TTC549 (cell line): ENCODE measurements around the gene EIF3I.

ENCODE experiments used
- FAIRE-seq: peaks from 2 replicates; lab custom pipeline; 2012; peaks lifted over from hg19 to GRCh38; lab: Jason Lieb, UNC

The EIF3I gene

DNA sequence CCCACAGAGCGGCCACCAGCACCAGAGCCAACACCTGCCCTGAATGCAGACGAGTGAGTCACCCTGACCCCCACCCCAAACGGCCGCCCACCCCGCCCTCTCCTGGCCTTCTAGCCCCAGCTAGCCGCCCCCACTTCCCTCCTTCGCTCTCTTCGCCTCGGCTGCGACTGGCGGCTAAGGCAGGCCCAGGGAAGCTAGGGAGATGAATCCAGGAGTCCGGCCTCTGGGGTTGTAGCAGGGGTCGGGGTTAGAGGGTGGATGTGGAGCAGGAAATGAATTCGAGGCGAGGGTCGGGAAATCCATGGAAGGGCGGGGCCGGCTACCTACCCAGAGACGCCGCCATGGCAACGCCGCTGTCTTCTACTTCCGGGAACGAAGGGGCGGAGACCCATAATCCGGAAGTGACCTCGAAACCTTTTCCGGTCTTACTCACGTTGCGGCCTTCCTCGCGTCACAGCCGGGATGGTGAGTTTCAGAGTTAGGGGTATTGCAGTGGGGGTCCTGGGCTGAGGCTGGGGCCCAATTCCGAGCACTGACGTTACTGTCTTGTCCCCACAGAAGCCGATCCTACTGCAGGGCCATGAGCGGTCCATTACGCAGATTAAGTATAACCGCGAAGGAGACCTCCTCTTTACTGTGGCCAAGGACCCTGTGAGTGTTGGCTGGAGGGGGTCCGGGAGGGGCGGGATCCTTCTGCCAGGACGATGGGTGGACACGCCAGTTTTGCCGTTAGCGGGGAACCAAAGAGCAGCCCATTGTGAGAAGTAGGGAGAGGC, at the start of gene EIF3I, which contains the start of gene TMEM234:
Gene EIF3I, plus strand, starts transcription at position 428 of the 776 bp plus-strand sequence. Its CDS starts 35 bp downstream, at position 463.
Gene TMEM234, minus strand, starts transcription at position 374 of the 776 bp plus-strand sequence. Its CDS starts 31 bp downstream, at position 343.
- no peak for FAIRE-seq

DNA sequence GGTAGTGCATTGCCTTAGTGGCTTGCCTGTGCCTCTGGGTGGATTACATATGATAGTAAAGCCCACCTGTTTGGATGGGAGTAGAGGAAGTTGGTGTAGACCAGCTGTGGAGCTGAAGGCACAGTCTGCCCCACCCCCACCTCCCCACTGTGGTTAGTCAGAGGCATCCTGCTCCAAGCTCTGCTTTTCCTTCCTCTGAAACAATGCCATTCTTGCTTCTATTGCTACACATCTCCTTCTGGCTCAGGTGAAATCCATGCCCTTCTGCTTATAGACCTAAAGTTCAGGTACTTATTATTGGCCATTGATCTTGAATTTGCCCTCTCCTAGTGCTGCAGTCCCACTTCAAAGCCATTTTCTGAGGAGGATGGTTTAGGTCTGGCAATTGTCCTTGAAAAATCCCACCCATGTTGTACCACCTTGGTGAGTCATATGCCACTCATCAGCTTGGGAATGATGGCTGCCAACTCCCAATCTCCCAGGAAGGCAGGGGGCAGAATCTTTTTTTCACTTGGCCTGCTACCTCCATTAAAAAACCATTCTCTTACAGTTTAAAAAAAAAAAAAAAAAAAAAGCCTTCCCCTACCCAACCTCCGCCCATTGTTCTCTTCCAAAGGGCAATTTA, 49.5 kb upstream of the EIF3I start:
- no peak for FAIRE-seq

DNA sequence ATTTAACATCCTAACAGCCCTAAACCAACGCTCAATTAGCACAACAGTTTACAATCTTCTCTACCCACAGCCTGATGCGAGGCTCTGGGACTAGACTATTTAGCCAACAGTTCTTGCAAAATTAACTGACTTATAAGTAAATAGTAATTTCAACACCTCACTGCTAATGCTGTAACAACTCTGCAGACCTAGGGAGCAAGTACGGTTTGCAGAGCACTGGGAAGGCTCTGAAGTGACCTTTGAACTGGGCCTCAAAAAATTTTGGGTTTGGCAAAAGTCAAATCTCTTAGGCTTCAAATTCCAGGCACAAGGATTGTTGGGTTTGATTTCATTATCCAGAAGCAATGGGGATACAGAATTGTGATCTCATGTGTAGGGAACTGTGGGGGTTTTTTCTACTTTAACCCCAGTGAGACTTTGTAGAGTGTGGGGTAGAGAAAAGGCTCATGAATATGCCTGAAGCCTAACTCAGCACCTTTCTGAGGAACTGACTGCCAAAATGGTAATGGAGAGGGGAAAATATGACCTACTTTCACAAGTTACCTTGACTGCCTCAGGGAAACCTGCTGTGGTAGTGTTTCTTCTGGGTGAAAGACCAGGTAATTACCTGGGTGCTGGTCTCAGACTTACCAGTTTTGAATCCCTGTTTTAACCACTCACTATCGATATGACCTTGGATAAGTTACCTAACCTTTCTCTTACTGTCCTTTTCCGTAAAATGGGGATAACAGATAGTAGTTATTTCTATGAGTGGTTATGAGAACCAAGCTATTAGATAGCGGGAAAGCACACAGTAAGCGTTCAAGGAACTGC, 43.6 kb upstream of the EIF3I start:
- no peak for FAIRE-seq

DNA sequence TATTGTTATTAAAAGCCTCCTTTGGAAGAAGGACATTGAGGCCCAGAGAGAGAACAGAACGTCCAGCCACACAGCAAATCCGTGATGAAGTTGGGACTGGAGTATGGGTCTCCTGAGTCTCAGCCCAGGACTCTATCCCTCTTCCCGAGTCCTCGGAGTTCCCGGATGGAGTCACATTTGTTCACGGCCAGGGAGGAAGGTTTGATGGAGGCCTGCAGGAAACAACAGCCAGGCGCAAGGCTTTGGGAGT, 43.1 kb upstream of the EIF3I start:
- no peak for FAIRE-seq

DNA sequence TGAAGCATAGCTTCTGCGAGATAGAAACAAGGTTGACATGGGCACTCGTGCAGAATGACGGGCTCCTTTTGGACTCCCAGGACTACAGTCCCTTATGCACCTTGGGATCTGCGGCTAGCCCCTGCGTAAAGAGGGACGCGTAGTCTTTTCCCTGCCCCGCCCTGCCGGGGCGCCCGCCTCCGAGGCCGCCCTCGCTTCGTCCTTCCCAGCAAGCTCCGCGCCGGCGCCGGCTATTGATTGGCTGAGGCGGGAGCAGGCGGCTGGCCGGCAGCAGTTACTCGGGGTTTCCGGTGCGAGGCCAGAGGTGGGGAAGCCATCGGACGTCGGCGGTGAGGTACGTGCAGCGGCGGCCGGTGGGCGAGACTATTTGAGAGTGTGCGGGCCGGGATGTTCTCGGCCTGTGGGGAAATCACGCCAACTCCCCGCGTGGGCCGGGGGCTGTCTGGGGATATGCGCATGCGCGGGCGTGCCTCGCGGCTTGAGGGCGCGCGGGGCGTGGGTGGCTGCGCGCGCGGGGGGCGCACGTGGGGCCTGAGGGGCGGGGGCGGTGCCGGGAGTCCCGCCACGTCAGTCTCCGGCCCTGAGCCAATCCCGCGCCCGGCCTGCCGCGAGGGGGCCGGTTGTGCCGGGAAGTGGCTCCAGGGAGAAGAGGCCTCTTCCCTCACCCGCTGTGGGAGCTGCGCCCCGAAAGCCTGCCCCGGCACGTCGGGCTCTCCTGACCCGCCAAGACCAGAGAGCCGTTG, 42.6 kb upstream of the EIF3I start, which contains the start of gene TXLNA:
Gene TXLNA, plus strand, starts transcription at position 233 of the 743 bp plus-strand sequence. CDS start 671 bp downstream, outside the sequence.
- no peak for FAIRE-seq

DNA sequence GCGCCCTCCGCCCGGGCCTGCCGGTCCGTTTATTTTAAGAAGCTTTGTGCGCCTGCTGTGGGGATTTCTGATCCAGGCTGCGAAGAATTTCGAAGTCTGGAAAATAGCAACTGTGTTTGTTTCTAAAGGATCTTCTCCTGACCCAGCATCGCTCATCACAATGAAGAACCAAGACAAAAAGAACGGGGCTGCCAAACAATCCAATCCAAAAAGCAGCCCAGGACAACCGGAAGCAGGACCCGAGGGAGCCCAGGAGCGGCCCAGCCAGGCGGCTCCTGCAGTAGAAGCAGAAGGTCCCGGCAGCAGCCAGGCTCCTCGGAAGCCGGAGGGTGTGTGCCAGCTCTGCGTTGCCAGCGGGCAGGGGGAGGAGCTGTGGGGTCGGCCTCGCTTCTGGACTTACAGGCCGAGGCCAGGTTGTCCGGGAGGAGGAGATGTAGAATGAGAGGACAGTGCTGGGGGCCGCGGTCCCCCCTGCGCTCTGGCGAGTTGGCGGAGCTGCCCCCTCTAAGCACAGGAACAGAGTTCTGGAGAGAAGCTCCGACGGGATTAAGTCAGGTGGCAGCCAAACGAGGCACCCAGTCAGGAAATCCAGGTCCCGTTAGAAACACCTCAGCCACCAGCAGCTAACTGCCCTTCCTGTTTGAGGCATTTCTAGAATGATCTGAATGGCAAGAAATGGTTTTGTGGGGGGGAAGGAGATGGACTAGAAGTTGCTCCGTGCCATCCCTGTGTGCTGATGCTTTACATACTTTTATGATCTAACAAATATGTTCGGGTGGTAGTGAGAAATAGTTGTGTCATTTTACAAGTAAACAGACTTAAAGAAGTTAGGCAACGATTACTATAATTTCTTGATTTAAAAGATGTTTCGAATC, 41.8 kb upstream of the EIF3I start:
- no peak for FAIRE-seq

DNA sequence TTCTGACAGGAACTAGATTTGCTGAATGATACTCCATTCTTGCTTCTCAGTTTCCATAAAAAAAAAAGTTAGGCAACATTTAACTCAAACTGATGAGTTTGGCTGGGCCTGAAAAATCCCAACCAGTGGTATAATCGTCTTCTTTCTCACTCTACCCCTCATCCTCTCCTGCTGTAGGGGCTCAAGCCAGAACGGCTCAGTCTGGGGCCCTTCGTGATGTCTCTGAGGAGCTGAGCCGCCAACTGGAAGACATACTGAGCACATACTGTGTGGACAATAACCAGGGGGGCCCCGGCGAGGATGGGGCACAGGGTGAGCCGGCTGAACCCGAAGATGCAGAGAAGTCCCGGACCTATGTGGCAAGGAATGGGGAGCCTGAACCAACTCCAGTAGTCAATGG, 41.1 kb upstream of the EIF3I start:
- FAIRE-seq: no peak

DNA sequence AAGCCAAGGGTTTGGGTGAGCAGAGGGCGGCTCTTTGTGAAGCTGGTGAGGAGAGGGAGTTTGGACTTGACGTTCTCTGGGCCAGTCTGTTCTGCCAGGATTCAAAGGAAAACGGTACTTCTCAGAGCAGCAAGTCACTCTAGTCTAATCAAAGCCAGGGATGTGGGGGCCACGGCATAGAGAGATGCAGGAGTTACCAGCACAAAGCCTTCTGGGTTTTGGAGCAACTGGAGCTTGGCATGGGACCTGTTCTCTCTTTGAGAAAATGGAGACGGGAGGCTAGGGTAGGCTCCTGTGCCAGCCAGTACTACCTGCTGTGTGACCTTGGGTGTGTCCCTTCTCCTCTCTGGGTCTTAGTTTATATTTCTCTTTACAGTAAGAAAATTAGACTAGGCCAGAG, 40.6 kb upstream of the EIF3I start:
- FAIRE-seq: no peak

DNA sequence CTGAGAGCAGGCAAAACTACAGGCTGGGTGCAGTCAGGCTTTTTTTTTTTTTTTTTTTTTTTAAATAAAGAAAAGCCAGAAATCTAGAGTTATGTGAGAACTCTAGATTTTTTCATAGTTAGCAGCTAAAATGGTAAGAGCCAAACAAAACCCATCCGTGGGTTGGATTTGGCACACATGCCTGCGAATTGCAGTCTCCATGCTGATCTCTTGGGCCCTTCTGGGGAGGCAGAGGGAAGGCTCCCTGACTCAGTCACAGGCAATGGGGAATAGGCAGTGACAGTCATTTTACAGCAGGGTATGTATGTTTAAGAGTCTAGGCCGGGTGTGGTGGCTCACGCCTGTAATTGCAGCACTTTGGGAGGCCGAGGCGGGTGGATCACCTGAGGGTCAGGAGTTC, 40.1 kb upstream of the EIF3I start:
- FAIRE-seq: no peak

DNA sequence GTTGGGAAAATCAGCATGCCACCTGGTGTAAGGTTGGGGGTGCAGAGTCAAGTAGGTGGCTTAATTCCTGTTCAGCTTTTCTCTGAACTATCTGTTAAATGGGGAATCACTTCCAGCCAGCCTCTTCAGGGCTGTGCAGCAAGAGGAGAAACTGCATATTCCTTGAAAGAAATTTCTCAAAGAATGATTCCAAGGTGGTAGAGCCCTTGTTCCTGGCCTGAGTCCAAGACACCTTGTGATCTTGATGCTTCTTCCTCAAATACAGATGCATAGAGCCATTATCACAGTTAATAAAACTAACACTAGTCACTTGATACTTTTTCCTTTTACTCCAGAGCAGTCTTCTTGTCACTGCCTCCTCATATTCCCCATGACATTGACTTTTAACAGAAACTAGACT, 37.6 kb upstream of the EIF3I start:
- no peak for FAIRE-seq

DNA sequence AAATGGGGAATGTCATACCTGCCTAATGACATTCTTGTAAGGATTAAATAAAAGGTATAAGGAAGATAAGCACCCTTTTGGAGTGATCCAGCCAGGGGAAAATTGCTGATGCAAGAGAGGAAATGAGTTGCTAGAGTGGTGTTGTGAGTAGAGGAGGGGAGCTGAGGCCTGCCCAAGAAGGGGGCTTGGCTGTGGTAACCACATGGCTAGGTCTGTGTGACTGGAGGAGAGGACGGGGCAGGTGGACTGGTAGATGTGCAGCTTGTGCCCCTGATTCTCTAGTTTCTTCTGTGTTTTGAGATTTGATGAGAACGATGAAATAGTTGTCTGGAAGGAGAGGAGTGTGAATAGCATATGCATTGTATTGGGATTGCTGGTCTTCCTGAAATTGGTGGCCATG, 36.1 kb upstream of the EIF3I start:
- no peak for FAIRE-seq

DNA sequence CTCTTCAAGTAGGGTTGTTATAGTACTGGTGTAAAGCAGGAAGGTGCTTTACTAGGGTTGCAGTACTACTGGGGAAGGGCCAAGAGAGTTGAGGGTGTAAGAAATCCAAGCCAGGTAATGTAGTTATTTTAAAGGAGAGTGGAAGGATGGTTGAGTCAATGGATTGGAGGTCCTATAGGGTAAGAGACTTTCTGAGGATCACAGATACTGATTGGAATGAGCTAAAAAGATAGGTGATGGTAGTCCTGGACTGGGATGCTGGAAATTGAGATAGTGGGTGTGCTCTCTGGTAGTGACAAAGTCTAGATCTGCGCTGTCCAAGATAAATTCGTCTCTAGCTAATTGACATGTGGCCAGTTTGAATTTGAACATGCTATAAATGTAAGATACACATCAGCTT, 35.7 kb upstream of the EIF3I start:
- no peak for FAIRE-seq

DNA sequence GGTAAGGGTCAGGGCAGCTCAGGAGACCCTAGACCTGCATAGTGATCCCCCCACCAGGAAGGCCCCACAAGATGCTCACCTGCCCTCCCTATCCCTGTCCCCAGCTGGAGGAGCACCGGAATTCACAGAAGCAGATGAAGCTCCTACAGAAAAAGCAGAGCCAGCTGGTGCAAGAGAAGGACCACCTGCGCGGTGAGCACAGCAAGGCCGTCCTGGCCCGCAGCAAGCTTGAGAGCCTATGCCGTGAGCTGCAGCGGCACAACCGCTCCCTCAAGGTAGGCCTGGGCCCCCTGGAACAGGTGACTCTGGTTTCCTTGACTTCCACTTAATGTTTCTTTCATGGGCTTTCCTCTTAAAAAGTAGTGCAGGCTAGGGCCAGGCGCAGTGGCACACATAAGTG, 34.4 kb upstream of the EIF3I start:
- no peak for FAIRE-seq

DNA sequence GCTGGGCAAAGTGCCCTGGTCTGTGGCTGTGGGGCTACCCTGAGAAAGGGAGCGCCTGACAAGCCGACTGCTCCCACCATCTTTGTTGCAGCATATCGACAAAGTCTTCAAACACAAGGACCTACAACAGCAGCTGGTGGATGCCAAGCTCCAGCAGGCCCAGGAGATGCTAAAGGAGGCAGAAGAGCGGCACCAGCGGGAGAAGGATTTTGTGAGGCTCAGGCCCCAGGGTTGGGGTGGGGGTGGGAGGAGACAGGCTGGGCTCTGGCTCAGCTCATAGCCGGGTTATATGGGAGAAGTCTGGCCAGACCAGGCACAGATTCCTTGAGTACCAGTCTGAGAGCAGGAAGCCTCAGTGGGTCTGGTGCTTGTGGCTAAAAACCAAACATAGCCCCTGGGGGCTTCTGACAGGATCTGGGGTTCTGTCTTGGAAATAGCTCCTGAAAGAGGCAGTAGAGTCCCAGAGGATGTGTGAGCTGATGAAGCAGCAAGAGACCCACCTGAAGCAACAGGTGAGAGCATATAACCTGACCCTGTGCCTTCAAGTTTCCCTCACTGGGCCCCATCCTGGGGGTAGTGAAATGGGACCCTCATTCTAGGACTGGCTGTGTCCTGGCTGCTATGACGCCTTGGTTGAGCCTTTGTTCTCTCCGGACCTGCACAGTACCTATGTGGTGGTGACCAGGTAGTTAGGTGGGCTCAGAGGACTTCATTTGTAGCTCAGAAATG, 29.8 kb upstream of the EIF3I start:
- no peak for FAIRE-seq

DNA sequence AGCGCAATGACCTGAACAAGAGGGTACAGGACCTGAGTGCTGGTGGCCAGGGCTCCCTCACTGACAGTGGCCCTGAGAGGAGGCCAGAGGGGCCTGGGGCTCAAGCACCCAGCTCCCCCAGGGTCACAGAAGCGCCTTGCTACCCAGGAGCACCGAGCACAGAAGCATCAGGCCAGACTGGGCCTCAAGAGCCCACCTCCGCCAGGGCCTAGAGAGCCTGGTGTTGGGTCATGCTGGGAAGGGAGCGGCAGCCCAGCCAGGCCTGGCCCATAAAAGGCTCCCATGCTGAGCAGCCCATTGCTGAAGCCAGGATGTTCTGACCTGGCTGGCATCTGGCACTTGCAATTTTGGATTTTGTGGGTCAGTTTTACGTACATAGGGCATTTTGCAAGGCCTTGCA, 27.2 kb upstream of the EIF3I start:
- no peak for FAIRE-seq

DNA sequence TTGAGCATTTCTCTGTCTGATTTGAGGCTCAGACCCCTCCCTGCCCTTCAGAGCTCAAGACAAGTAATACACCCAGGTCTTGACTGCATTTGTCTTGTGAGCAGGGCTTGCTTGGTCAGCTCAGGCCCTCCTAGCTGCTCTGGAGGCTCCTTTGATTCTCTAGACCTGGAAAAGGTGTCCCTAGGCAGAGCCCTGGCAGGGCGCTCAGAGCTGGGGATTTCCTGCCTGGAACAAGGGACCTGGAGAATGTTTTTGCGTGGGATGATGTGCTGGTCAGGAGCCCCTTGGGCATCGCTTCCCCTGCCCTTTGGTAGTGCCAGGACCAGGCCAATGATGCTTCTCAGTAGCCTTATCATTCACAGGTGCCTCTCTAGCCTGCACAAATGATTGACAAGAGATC, 26.7 kb upstream of the EIF3I start:
- no peak for FAIRE-seq

DNA sequence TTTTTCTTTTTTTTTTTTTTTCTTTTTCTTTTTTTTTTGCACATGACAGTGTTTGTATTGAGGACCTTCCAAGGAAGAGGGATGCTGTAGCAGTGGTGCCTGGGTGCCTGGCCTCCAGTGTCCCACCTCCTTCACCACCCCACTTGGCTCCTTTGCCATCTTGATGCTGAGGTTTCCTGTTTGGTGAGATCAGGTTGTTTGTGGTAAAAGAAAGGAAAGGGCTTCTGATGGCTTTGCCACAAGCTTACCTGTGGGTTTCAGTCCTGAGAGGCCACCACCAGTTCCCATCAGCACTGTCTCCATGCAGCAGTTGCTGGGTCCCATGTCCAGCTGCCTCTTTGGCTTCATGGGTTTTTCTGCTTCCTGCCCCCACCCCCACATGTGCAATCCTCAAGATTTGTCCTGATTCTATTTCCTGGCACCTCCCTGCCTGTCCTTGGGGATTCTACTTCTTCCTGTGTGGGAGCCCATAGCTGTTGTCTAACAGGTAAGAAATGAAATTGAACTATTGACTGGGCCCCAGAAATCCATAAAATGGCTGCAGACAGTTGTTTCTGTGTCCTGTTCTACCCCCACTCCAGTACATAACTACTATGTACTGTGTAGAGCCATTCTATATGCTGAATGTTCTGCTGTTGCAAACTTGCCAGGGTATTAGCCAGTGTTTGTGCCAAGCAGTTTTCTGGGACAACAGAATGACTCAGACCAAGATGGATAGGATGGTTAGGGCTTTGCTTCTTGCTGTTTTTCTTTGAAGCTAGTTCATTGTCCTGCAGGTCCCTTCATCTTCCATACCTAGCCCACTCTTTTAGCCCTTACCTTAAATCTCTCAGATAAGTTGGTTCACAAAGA, 26.0 kb upstream of the EIF3I start:
- FAIRE-seq: no peak

DNA sequence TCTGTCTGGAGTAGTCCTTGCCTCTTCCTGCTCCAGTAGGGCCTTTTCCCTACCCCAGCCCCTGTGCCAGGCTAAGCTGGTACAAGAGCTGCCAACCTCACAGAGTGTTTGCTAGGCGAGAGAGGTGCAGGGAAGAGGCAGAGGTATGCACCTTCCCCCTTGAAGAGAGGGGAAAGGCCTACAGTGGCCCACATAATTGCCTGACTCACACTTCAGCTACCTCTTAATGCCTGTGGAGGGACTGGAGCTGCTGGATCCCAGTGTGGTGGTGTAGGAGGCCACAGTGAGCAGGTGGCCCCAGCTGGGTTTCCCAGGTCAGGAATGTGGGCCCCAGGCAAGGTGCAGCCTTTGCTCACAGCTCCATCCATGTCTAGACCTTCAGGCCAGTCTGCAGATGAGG, 25.1 kb upstream of the EIF3I start:
- no peak for FAIRE-seq

DNA sequence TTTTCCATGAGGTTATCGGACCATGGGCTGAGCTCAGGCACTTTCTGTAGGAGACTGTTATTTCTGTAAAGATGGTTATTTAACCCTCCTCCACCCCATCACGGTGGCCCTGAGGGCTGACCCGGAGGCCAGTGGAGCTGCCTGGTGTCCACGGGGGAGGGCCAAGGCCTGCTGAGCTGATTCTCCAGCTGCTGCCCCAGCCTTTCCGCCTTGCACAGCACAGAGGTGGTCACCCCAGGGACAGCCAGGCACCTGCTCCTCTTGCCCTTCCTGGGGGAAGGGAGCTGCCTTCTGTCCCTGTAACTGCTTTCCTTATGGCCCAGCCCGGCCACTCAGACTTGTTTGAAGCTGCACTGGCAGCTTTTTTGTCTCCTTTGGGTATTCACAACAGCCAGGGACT, 24.4 kb upstream of the EIF3I start:
- FAIRE-seq: no peak
